ENCODE results near the gene BOLA3.
"Not testable (repeated sequence)": the region's sequence is repeated elsewhere in the genome, so short reads cannot be mapped to it uniquely, and the experiment has no call there.

The BOLA3 gene

DNA sequence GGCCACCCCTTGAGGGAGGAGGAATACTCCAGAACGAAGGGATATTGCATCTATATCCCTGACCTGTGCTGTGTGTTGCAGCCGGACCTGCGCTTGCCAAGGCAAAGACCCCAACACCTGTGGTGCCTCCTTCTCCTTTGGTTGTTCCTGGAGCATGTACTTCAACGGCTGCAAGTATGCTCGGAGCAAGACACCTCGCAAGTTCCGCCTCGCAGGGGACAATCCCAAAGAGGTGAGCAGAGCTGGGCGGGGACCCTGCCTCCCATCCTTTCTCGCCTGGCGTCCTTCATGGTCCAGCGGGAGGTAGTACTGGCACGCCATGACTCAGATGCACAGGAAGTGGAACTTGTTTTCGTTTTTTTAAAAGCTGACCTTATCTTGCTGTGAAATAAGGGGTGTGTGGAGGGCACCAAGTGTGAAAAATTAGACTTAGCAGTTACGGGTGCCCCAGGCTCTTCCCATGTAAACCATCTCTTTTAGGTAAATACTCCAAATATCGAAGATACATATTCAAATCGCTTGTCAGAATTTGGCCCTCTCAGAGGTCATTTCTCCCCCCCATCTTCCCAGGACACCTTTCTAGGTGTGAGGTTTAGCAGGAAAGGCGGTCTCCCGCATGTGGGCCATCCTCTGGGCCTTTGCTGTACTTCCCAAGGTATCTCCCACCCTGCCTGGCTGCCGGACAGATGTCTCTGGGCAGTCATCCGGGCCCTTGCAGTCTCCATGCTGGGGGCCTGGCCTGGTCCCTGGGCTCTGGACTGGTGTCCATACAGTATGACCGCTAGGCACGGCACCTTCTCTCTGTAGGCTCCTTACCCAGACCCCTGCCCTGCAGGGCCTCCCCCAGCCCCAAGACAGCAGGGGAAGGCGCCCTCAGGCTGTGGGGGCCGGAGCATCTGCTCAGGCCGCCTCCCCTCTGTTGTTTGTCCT, 57.6 kb downstream of the BOLA3 start:
- FAIRE-seq (no peak), DNase-seq (ENCODE audit: insufficient read length, low spot score) (no peak)
- no peak for TF ChIP-seq POLR2A (IDR thresholded peaks at IDR 0.05; ENCODE audit: low read depth, low read length)

DNA sequence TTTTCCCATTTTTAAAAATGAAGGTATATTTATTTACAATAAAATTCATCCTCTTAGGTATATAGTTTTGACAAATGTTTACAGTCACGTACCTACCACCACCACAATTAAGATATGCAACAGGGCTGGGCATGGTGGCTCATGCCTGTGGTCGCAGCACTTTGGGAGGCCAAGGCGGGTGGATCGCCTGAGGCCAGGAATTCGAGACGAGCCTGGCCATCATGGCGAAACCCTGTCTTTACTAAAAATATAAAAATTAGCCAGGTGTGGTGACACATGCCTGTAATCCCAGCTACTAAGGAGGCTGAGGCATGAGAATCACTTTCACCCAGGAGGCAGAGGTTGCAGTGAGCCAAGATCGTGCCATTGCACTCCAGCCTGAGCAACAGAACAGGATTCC, 59.0 kb downstream of the BOLA3 start:
- DNase-seq (ENCODE audit: insufficient read length, low spot score); FAIRE-seq: not testable (repeated sequence)

DNA sequence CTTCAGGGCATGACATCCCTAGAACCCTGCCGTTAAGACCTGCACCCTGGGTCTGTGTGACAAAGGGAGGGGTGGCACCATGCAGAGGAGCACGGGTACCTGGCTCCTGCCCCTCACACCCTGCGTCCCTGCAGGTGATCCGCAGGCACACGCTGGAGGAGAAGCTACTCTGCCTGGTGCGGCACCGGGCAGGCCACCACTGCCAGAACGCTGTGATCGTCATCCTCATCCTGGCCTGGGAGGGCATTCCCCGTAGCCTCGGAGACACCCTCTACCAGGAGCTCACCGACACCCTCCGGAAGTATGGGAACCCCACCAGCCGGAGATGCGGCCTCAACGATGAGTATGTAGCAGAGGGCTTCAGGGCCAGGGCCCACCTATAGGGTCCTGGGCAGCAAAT, 60.0 kb downstream of the BOLA3 start:
- no peak for TF ChIP-seq POLR2A (IDR thresholded peaks at IDR 0.05; ENCODE audit: low read depth, low read length)
- no peak for FAIRE-seq
- no peak for DNase-seq (ENCODE audit: insufficient read length, low spot score)

DNA sequence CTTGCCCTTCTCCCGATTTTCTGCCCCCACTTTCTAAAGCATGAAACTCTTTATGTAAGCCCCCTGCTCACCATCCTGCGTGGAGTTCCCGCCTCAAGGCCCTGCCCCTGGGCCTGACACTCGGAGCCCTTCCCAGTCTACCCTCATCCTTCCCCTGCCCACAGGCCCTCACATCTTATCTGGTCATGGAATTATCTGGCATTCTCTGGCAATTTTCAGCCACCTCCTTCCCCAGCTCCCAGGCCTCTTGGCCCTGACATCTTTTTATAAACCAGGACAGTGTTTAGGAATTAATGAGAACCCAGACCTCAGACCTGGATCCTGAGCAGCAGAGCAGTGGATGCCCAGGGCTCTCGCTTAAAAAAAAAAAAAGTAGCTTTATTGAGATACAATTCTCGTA, 61.7 kb downstream of the BOLA3 start:
- FAIRE-seq, result no peak
- no peak for TF ChIP-seq POLR2A (IDR thresholded peaks at IDR 0.05; ENCODE audit: low read depth, low read length)

More for the DNA sequence above, 61.7 kb downstream of the BOLA3 start:
- DNase-seq (ENCODE audit: insufficient read length, low spot score), result no peak
